ENCODE measurements around the gene TMEM178B.

DNA sequence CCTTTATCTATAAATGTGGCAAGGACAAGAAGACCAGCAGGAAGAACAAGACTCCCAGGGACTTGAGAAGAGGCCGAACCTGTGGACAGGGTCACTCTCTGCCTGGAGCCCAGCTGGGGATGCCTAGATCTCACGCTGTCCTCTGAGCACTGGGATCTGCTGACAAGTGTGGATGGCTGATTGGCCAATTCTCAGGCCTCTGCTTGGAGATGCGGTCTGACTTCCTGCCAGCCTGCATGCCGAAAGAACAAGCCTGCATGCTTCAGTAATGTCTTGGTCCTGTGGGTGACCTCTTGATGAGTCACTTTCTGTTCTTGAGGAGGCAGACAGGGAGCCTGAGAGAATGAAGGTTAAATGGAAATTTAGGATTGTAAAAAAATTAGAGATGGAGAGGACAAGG, 84.7 kb downstream of the TMEM178B start:
- TF ChIP-seq CTCF (IDR thresholded peaks at IDR 0.05; ENCODE audit: poor library complexity, severe bottlenecking): no peak
- TF ChIP-seq TAF1 (IDR thresholded peaks at IDR 0.05; ENCODE audit: low read depth): no peak
- TF ChIP-seq POLR2AphosphoS5 (IDR thresholded peaks at IDR 0.05): no peak
- no peak for TF ChIP-seq MXI1 (conservative IDR thresholded peaks at IDR 0.05; ENCODE audit: poor library complexity, severe bottlenecking)
- no peak for TF ChIP-seq REST (IDR thresholded peaks at IDR 0.05; ENCODE audit: borderline replicate concordance)
- no peak for TF ChIP-seq RAD21 (conservative IDR thresholded peaks at IDR 0.05)
- TF ChIP-seq EP300 (conservative IDR thresholded peaks at IDR 0.05; ENCODE audit: poor library complexity, severe bottlenecking): no peak

All from neural cell (in vitro differentiated cells).